Astrocyte of the spinal cord (primary cell): ENCODE measurements around the gene SLFN5.

Experiments used
- DNase-seq: peaks from one replicate; pipeline ENCODE4 v3.0.0; 2011; ENCODE audit warnings: low read depth, low spot score
- H3K4me3 ChIP-seq: 2 replicates; pipeline ENCODE4 v1.5.1; 2011; ENCODE audit warnings: low read depth, mild to moderate bottlenecking, low read length, moderate library complexity
- in situ Hi-C: cut with HindIII; loops from 2 replicates; pipeline ENCODE4 v1.10.0; 2017; ENCODE audit warnings: low sequenced_read_pairs
- TF ChIP-seq, protein P1 (sequence below): IDR thresholded peaks from 2 replicates; pipeline ENCODE4 v1.5.1; 2012; ENCODE audit warnings: low read depth, mild to moderate bottlenecking, low read length, inconsistent platforms

The SLFN5 gene

DNA sequence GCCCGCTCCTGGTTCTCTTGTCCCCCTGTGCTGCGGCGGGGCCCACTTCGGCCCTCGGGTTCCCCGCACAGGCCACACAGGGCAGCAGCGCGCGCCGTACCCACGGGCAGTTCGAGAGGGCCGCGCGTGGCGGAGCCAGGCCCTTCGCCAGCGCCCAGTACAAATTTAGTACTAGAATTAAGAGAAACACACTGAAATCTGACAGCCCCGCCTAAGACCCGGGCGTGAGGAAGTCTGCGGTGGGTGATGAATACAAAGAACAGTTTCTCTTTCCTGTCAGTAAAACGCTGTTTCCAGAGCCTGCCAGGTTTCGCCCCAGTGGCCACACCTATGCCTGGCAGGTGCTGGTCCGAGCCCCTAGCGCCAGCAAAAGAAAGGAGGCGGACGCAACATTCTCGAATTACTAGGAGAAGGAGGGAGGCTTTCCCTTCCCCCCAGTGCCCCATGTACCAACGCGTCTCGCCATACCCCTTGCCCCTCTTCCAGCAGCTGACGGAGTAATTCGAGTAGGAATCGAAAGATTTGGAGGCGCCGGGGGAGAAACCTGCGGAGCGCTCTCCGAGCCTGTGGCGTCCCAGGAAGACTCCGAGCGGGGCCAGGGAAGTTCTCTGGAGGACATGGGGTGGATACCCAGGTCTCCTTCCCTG is 591 bp upstream of the SLFN5 start:
- in situ Hi-C loops: no loop called here
- TF ChIP-seq, protein P1, sequence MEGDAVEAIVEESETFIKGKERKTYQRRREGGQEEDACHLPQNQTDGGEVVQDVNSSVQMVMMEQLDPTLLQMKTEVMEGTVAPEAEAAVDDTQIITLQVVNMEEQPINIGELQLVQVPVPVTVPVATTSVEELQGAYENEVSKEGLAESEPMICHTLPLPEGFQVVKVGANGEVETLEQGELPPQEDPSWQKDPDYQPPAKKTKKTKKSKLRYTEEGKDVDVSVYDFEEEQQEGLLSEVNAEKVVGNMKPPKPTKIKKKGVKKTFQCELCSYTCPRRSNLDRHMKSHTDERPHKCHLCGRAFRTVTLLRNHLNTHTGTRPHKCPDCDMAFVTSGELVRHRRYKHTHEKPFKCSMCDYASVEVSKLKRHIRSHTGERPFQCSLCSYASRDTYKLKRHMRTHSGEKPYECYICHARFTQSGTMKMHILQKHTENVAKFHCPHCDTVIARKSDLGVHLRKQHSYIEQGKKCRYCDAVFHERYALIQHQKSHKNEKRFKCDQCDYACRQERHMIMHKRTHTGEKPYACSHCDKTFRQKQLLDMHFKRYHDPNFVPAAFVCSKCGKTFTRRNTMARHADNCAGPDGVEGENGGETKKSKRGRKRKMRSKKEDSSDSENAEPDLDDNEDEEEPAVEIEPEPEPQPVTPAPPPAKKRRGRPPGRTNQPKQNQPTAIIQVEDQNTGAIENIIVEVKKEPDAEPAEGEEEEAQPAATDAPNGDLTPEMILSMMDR: peak; percentile 27
- peak overlapping the region; percentile 69 for H3K4me3 ChIP-seq
- DNase-seq: peak; percentile 48

DNA sequence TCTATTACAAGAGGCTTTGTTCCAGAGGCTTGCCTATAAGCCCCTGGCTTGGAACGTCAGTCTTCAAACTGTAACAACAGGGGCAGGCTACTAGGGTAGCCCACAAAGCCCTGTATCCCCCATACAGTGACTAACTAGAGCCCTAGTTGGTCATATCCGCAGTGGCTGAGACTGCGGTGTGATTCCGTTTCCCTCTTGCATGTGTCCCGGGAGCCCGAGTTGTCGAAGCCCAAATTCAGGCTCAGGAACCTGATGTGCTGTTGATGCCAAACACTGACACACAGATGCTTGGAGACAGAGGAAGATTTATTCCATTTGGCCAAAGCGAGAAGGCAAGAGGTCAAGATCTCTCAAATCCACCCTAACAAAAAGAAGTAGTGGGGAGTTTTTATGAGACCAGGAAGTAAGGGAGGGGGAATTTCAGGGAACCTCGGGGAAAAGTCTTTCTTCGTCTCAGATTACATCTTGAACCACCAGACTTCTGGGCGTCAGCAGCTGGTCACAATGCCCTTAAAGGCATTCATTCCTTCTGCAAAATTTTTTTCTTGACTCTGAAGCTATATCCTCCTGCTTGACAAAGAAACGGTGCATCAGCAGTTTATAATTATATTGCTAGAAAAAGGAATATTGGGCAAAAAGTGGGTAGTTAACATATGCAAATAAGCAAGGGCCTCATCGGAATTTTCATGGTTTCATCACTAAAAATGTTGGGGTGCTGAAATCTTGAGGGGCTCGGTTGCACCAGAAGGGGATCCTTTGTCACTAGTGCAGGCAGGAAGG is 879 bp downstream of the SLFN5 start:
- in situ Hi-C loops: no loop called here
- TF ChIP-seq, protein P1: no peak
- DNase-seq: peak; percentile 68
- H3K4me3 ChIP-seq: peak overlapping the region; percentile 69

DNA sequence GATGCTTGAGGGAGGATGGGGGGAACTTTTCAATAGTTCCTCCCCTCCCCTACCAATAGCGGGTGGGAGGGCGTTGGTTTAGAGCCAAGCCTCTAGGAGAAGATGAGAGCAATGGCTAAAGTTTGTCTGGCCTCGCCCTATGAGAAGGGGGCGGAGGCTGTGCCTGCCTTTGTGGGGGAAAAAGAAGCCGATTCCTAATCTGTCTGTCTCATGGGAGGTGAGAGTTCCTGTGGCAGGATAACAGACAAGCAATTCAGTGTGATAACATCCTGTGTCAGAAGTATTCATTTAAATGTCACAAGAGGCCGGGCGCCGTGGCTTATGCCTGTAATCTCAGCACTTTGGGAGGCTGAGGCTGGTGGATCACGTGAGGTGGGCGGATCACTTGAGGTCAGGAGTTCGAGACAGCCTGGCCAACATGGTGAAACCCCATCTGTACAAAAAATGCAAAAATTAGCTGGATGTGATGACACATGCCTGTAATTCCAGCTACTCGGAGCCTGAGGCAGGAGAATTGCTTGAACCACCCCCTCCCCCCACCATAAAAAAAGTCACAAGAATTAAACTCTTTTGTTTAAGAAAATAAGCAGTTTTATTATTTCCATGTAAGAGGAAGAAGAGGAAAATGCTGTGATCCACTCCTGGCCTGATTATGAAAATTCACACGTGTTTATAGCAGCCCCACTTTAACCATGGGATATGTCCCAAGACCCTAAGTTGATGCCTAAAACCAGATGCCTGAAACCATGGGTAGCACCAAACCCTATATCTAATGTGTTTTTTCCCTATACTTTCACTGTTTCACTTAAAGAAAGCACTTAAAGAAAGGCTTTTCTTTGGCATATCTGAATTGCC is 1.7 kb downstream of the SLFN5 start:
- TF ChIP-seq, protein P1: no peak

DNA sequence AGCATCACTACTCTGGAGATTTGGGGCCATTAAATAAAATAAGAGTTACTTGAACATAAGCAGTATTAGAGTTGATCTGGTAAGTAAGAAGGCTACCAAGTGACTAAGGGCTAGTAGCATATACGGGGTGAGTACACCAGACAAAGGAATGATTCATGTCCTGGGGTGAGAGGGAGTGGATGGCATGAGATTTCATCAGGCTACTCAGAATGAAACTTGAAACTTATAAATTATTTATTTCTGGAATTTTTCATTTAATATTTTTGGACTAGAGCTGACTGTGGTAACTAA is 2.3 kb downstream of the SLFN5 start:
- TF ChIP-seq, protein P1: no peak
- in situ Hi-C loops: no loop called here
- DNase-seq: peak; percentile 89
- H3K4me3 ChIP-seq: peak overlapping the region; percentile 69

More for the DNA sequence above, 1.7 kb downstream of the SLFN5 start:
- in situ Hi-C loops: no loop called here
- peak; percentile 75 for DNase-seq
- peak overlapping the region; percentile 69 for H3K4me3 ChIP-seq

DNA sequence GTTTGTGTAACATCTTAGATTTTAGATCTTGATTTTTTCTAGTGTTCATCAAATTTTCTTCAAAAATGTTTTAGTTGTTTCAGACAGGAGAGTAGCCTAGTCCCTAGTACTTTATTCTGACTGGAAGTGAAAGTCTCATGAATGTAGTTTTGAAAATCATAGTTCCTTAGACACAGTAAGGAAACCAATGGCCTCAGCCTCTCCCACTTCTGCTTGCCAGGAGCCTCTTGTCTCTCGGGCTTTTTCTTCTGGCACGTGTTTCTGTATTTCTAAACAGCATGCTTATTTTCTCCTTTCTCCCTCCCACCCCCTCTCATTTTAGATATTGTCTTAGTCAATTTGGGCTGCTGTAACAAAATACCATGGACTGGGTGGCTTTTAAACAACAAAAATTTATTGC is 9.8 kb downstream of the SLFN5 start:
- H3K4me3 ChIP-seq: no peak overlapping the region

DNA sequence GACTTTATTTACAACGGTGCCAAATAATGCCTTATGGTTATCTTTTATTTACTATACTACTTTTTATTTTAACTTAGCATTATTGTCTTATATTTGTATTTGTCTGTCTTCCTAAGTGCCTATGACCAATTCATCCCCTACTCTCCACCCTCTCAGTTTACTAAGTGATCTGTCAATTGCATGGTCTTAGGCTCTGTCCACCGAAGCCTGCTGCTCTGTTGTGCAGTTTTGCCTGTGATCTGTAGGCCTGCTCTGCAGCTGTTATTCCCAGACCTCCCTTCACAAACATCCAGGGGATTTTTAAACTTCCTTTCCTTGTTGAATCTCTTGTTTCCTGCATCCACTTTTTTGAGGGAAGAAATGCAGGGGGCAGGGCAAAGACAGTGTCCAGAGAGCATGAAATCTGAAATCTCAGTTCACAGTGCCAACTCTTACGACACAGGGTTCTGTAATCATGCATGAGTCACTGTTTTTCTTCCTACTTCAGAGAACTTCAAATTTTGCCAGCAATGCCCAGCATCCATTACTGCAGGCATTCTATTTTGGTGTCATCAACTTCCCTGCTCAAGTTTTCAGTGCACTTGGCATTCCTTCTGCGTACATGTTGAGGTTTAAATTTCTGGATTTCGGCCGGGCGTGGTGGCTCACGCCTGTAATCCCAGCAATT is 11.4 kb downstream of the SLFN5 start:
- DNase-seq: peak; percentile 90
- no peak overlapping the region for H3K4me3 ChIP-seq
- TF ChIP-seq, protein P1: no peak
- in situ Hi-C loops: no loop called here

More for the DNA sequence above, 9.8 kb downstream of the SLFN5 start:
- TF ChIP-seq, protein P1: no peak
- in situ Hi-C loops: no loop called here
- DNase-seq: no peak
